HG02981 (cell line): ENCODE measurements around the gene PRELID3B.
"Not testable (repeated sequence)": the region's sequence is repeated elsewhere in the genome, so short reads cannot be mapped to it uniquely, and the experiment has no call there.

Experiments used
- ATAC-seq: cut with Tn5 transposase; IDR thresholded peaks from one replicate; pipeline ENCODE4 v1.9.1; 2021; ENCODE audit warnings: mild to moderate bottlenecking, moderate library complexity; ENCODE audit not compliant: unreplicated experiment

The PRELID3B gene

GRCh38 chr20:59027741-59028320, 14.8 kb downstream of the PRELID3B start:
- ATAC-seq, result no peak

- no peak for ATAC-seq
These were observed 15.5 kb downstream of the PRELID3B start for GRCh38 chr20:59026904-59027740.

DNA sequence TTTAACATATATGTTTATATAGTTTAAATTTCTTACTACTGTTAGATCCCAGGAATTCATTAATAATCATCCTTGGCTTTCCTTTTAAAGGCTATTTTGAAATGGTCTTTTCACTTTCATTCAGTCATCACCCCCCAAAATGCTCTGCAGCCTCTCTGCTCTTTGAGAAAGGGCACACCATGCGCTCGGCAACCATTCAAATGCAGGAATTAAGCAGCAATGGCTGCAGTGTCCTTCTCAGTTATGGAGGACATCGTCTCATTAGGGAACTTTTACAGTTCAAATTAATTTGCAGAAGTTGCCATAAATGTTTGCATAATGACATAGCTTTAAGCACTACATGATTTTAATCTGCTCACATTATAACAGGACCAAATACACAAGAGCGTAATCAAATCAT, 17.1 kb downstream of the PRELID3B start:
- no peak for ATAC-seq

DNA sequence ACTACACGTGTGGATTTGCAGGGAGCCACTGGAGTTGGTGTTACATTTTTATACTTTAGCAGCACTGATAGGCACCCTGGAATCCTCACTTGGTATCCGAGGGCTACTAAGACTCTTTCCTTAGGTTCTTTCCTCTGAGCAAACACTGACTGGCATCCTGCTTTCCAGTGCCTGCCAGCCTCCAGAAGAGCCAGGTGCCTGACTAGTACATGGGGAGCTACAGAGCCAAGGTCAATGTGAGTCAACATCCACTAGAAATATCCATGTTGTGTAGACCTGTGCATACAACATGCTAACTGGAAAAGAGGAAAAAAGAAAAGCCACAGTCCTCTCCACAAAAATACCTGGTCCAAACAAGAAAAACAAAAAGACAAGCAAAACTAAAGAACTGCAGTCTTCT, 17.5 kb downstream of the PRELID3B start:
- no peak for ATAC-seq

GRCh38 chr20:59024111-59024530, 18.5 kb downstream of the PRELID3B start:
- no peak for ATAC-seq

DNA sequence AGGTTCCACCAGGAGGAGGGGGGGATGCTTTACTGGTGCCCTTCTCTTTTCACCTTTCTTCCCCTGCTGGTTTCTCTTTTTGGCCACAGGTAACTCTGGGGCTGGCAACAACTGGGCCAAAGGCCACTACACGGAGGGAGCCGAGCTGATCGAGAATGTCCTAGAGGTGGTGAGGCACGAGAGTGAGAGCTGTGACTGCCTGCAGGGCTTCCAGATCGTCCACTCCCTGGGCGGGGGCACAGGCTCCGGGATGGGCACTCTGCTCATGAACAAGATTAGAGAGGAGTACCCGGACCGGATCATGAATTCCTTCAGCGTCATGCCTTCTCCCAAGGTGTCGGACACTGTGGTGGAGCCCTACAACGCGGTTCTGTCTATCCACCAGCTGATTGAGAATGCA, 19.0 kb downstream of the PRELID3B start:
- ATAC-seq, result no peak

- ATAC-seq, result no peak
These were observed 19.8 kb downstream of the PRELID3B start for GRCh38 chr20:59022754-59023153.

GRCh38 chr20:59020938-59021551, 21.5 kb downstream of the PRELID3B start:
- no peak for ATAC-seq

DNA sequence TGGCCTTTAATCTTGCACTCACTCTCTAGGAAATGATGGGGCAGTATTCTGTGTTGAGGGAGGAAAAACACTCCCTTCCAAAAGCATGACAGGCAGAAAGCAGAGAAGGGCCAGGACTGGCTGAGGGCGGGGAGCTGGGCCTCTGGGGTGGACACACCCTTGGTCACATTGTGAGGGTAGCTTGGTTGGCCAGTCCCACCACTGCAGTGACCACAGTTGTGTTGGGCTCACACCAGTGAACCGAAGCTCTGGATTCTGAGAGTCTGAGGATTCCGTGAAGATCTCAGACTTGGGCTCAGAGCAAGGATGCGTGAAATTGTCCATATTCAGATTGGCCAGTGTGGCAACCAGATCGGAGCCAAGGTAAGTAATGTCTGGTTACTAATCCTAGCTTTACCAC, 23.4 kb downstream of the PRELID3B start, which contains the start of gene TUBB1:
Gene TUBB1 (plus strand): TSS at position 213 of the 400 bp plus-strand sequence. CDS start 94 bp downstream, at position 307.
- no peak for ATAC-seq

- ATAC-seq, result no peak
These were observed 23.8 kb downstream of the PRELID3B start for GRCh38 chr20:59018817-59019216.

DNA sequence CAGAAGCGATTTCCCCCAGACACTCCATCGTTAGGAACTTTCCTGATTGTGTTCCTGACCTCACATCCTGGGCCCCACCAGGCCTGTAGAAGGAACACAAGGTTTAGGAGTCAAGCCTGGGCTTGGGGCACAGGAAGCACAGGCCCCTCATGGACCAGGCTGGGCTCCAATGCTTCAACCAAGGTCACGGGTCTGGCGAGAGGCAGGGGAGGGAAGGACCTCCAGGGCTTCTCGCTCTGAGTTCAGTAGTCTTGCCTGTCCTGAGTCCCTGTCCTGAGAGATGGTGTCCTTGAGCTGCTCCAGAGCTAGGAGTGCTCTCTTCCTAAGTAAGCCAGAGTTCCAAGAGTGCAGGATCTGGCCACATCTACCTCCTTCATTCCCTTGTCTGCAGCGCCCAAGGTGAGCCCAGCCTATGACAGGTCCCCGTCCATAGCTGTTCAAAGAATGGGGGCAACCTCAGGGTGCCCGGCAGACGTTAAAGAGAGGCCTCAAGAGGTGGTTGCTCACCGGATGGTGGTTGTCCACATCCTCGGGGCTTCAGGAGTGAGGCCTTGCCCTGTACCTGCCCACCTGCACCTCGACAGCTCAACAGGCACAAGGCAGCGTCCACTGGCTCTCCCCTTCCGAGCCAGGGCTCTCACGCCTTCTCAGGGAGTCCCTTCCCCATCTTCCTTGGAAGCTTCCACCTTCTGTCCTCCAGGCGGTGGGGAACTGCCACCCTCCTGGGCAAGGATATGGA, 24.9 kb downstream of the PRELID3B start:
- no peak for ATAC-seq

GRCh38 chr20:59016795-59017492, 25.6 kb downstream of the PRELID3B start:
- no peak for ATAC-seq

GRCh38 chr20:59015812-59016711, 26.5 kb downstream of the PRELID3B start:
- no peak for ATAC-seq

GRCh38 chr20:59015411-59015810, 27.2 kb downstream of the PRELID3B start:
- ATAC-seq, result no peak

DNA sequence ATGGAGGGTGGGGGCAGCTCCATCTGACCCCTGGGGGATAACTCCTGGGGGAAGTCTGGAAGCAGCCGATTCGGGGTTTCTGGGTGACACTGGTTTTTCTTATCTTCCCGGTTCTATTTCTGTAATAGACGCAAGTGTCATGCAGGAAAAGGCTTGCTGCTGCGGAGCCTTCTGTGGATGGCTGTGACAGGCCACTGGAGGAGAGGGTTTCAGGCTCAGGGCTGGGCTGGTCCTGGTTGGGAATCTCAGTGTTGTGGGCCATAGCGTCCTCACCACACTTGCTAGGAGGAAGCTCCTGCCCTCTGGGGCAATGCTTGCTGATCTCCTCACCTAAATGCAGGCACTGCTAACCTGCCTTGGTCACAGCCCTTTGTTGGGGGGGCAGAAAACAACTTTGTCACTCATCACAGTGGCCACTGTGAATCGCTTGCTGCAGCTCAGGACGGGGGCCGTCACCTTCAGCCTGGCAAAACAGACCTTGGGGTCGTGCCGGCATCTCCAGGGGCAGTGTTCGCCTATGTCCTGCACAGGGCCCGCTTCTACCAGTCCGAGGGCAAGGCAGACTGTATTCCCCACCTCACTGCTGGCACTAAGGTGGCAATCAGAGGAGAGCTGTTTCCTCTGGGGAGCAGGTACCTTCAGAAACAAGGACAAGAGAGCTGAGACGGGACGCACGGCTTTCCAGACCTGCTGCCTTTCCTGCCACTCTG, 27.8 kb downstream of the PRELID3B start:
- ATAC-seq, result no peak

DNA sequence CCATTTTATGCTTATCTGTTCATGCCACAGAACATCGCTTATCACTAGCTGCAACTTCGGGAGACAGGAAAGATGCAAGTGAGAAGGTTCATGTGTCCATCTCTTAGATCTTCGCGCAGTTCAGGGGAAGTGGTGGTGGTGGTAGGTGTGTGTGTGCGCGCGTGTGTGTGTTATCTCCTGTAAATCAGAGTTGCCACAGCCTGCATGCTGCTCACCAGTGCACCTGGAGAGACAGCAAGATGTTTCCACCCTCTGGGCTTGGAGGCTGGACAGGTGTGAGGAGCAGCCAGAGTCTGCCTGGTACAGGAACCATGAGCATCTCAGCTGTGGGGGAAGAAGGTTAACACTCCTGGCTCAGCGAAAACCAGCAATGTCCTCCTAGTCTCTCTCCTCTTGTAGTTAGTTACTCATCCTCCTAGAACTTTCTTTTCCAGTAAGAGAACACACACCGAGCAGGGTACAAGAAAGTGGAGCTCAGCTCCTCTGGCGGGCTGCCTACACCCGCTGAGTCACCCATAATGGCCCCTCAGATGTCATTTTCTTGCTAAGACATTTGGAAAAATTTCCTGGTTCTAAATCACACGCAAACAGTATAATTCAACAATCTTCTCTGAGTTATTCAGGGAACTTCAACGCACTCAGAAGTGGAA, 28.5 kb downstream of the PRELID3B start:
- ATAC-seq, result no peak

GRCh38 chr20:59013031-59013951, 29.3 kb downstream of the PRELID3B start:
- ATAC-seq, result no peak

DNA sequence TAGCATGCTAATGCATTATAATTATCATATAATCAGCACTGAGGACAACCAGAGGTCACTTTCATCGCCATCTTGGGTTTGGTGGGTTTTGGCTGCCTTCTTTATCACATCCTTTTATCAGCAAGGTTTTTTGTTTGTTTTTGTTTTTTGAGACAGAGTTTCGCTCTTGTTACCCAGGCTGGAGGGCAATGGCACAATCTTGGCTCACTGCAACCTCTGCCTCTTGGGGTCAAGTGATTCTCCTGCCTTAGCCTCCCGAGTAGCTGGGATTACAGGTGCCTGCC, 30.8 kb downstream of the PRELID3B start:
- not testable (repeated sequence) for ATAC-seq
